OCI-LY3 (cell line): ENCODE data around the gene TAT.
"Not testable (repeated sequence)": the region's sequence is repeated elsewhere in the genome, so short reads cannot be mapped to it uniquely, and the experiment has no call there.

Source experiments
- H2AFZ ChIP-seq: fragments of 200-600, 300-600 bp; shearing (Covaris generic); 2 replicates; pipeline ENCODE4 v1.6.0; 2014; ENCODE audit warnings: antibody characterized with exemption, low read depth, low read length
- H3K27ac ChIP-seq: fragments of 200-600, 300-600 bp; sonication (generic); 2 replicates; pipeline ENCODE4 v1.5.1; 2014; ENCODE audit warnings: mild to moderate bottlenecking, low read length, moderate library complexity, mixed read lengths
- H3K27me3 ChIP-seq: fragments of 200-600, 300-600 bp; sonication (generic); 2 replicates; pipeline ENCODE4 v1.6.1; 2014; ENCODE audit warnings: low read depth, low read length, mixed read lengths
- H3K36me3 ChIP-seq: fragments of 200-600, 300-600 bp; sonication (generic); replicated peaks from 2 replicates; pipeline ENCODE3; 2014; ENCODE audit warnings: low read depth, low read length, mixed read lengths
- H3K4me1 ChIP-seq: fragments of 300-600, 200-600 bp; sonication (generic); 2 replicates; pipeline ENCODE4 v1.6.1; 2014; ENCODE audit warnings: low read length, mixed read lengths
- H3K4me2 ChIP-seq: fragments of 200-600, 300-600 bp; sonication (generic); 2 replicates; pipeline ENCODE4 v1.6.1; 2014; ENCODE audit warnings: low read length, mixed read lengths
- H3K4me3 ChIP-seq: fragments of 300-600, 200-600 bp; sonication (generic); 2 replicates; pipeline ENCODE4 v1.5.1; 2014; ENCODE audit warnings: antibody characterized with exemption, mild to moderate bottlenecking, low read length, moderate library complexity
- H3K79me2 ChIP-seq: fragments of 300-600, 200-600 bp; shearing (Covaris generic); 2 replicates; pipeline ENCODE4 v1.6.1; 2014; ENCODE audit warnings: mild to moderate bottlenecking, low read length, mixed read lengths
- H3K9ac ChIP-seq: fragments of 300-600, 200-600 bp; shearing (Covaris generic); 2 replicates; pipeline ENCODE4 v1.6.0; 2014; ENCODE audit warnings: mild to moderate bottlenecking, low read length, moderate library complexity
- H3K9me3 ChIP-seq: fragments of 200-600, 300-600 bp; shearing (Covaris generic); 2 replicates; pipeline ENCODE4 v1.6.1; 2014; ENCODE audit warnings: low read length, mixed read lengths; ENCODE audit not compliant: insufficient read depth
- H4K20me1 ChIP-seq: fragments of 200-600, 300-600 bp; sonication (generic); 2 replicates; pipeline ENCODE4 v1.6.1; 2016; ENCODE audit warnings: low read length, mixed read lengths; ENCODE audit not compliant: insufficient read depth
- CTCF ChIP-seq: fragments of 200-600, 300-600 bp; sonication (generic); IDR thresholded peaks from 2 replicates; pipeline ENCODE4 v1.5.1; 2014; ENCODE audit warnings: antibody characterized with exemption, low read length, low read depth
- EZH2phosphoT487 ChIP-seq: fragments of 200-600 bp; shearing (Covaris generic); IDR thresholded peaks from 2 replicates; pipeline ENCODE4 v1.6.1; 2018; ENCODE audit warnings: antibody characterized with exemption, mixed run types, low read depth

The TAT gene

GRCh38 chr16:71609066-71609465, 32.2 kb upstream of the TAT start:
- Histone ChIP-seq H3K4me3 (no peak overlapping the region), H2AFZ (no peak overlapping the region), H3K27ac (peak overlapping the region; percentile 91), H3K4me2 (peak overlapping the region; percentile 32), H3K36me3 (no peaks in the 10 kb centered on the region), H3K27me3 (no peaks in the 10 kb centered on the region), H3K79me2 (no peaks in the 10 kb centered on the region), H3K4me1 (peaks cover 50% of the 10 kb centered on the region), H3K9me3 (no peaks in the 10 kb centered on the region), H3K9ac (peak overlapping the region; percentile 35; the same call in 1 of the 2 replicates), H4K20me1 (no peaks in the 10 kb centered on the region)
- no peak for TF ChIP-seq EZH2phosphoT487
- TF ChIP-seq CTCF = no peak

- H3K36me3 ChIP-seq = no peaks in the 10 kb centered on the region
- no peak overlapping the region for H3K4me2 ChIP-seq
- no peak overlapping the region for H3K9ac ChIP-seq
- H3K27me3 ChIP-seq = no peaks in the 10 kb centered on the region
- H3K27ac ChIP-seq = no peak overlapping the region
- no peak overlapping the region for H2AFZ ChIP-seq
- H3K4me3 ChIP-seq = no peak overlapping the region
- H3K79me2 ChIP-seq = no peaks in the 10 kb centered on the region
- TF ChIP-seq EZH2phosphoT487 = no peak
- no peak for TF ChIP-seq CTCF
- no peaks in the 10 kb centered on the region for H3K9me3 ChIP-seq
- H4K20me1 ChIP-seq = no peaks in the 10 kb centered on the region
- H3K4me1 ChIP-seq = no peaks in the 10 kb centered on the region
Measured at GRCh38 chr16:71600822-71601221, 23.9 kb upstream of the TAT start.

DNA sequence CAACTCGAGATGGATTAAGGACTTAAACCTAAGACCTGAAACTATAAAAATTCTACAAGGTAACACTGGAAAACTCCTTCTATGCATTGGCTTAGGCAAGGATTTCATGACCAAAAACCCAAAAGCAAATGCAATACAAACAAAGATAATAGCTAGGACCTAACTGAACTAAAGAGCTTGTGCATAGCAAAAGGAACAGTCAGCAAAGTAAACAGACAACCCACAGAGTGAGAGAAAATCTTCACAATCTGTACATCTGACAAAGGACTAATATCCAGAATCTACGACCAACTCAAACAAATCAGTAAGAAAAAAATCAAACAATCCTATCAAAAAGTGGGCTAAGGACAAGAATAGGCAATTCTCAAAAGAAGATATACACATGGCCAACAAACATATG, 21.5 kb upstream of the TAT start:
- not testable (repeated sequence) for H3K79me2 ChIP-seq, H3K4me1 ChIP-seq, H2AFZ ChIP-seq, H3K27me3 ChIP-seq, H3K27ac ChIP-seq, H4K20me1 ChIP-seq, H3K9ac ChIP-seq, H3K36me3 ChIP-seq, H3K4me3 ChIP-seq, H3K9me3 ChIP-seq, H3K4me2 ChIP-seq

GRCh38 chr16:71595340-71595826, 18.5 kb upstream of the TAT start:
- not testable (repeated sequence) for H3K4me2 ChIP-seq, H3K9me3 ChIP-seq, H3K4me1 ChIP-seq, H3K79me2 ChIP-seq, H3K27ac ChIP-seq, H3K9ac ChIP-seq, H3K4me3 ChIP-seq, H4K20me1 ChIP-seq, H3K27me3 ChIP-seq, H2AFZ ChIP-seq, H3K36me3 ChIP-seq

GRCh38 chr16:71594000-71594646, 17.2 kb upstream of the TAT start:
- no peak overlapping the region for H2AFZ ChIP-seq
- H3K4me2 ChIP-seq = no peak overlapping the region
- no peak for TF ChIP-seq EZH2phosphoT487
- TF ChIP-seq CTCF = no peak

More at GRCh38 chr16:71594000-71594646, 17.2 kb upstream of the TAT start:
- Histone ChIP-seq H3K9ac (no peak overlapping the region), H4K20me1 (no peaks in the 10 kb centered on the region), H3K27me3 (no peaks in the 10 kb centered on the region), H3K9me3 (no peaks in the 10 kb centered on the region), H3K27ac (no peak overlapping the region), H3K79me2 (no peaks in the 10 kb centered on the region), H3K4me1 (no peaks in the 10 kb centered on the region), H3K4me3 (no peak overlapping the region), H3K36me3 (no peaks in the 10 kb centered on the region)
